Right renal cortex interstitium (tissue), 3 donors: ENCODE results near the gene TTL. TPM values are rescaled to one million over a fixed set of nuclear protein-coding genes. Genes with fewer than 3 reads are reported as not detected.
"Not testable (repeated sequence)": the region's sequence is repeated elsewhere in the genome, so short reads cannot be mapped to it uniquely, and the experiment has no call there.

ENCODE experiments used
- DNase-seq, 3 donors: peaks; one replicate each; pipeline ENCODE4 v3.0.0-alpha.2; 2013; ENCODE audit warnings: low read depth in 3 of 3, low spot score in 2 of 3
- polyA plus RNA-seq, 3 donors: library from polyadenylated mRNA; unstranded; fragments of 120-200 nt; gene quantifications; one replicate each; pipeline ENCODE4 v1.2.1, GENCODE V29; 2013; ENCODE audit not compliant: insufficient read length in 3 of 3

The TTL gene
- polyA plus RNA-seq, 3 donors = 34.7 to 37.3 (median 36.0) TPM

DNA sequence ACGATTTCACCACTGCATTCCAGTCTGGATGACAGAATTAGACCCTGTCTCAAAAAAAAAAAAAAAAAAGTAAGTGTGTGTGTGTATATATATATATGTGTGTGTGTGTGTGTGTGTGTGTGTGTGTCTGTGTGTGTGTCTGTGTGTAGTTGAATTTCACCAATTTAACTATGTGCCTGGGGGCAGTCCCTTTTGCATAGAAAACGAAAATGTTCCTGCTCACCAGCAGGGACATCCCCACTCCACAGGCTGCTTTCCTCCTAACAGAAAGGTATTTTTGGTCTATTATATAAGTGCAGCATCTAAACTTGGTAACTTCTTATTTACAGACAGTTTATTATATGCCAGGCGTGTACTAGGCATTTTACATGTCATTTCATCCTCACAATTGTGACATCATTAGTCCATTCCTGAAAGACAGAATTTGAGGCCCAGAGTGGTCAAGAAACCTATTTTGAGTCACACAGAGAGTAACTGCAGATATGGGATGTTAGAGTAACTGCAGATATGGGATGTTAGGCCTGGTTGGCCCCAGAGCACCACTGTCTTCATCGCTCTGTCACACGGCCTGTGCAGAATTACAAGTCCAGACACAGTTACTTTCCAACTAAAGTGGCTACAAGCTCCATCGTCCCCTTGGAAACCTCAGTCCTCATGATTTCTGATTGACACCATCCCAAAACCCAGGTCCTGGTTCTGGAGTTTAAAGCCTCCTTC lies 9.3 kb upstream of the TTL start:
- DNase-seq = no peak

DNA sequence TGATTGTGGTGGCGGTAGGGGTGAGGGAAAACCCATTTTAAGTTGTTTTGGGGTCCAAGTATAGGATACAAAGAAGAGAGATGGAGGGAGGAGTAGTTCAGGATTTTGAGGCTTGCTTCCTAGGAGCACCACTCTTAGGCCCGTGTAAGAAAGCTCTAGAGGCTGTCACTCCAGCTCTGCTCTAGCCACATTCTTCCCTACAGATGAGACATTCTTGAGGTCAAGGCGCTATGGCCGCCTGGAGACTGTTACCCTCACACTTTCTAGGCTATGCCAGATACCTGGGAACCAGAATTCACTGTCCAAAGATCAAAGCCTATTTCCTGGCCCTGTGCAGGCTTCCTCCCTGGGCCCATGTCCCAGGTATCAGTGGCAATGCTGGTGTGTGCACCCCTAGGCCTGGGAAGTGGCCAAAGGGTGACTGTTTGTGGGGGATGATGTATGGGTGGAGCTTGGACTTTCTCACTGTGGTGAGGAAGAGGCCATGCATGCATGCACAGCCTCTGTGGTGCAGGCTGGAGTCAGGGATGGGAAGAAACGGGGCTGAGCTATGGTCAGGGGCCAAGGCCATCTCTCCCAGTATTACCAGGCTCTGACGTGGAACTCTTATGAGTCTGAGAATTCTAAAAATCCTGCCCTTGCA lies 7.0 kb upstream of the TTL start:
- no peak for DNase-seq

DNA sequence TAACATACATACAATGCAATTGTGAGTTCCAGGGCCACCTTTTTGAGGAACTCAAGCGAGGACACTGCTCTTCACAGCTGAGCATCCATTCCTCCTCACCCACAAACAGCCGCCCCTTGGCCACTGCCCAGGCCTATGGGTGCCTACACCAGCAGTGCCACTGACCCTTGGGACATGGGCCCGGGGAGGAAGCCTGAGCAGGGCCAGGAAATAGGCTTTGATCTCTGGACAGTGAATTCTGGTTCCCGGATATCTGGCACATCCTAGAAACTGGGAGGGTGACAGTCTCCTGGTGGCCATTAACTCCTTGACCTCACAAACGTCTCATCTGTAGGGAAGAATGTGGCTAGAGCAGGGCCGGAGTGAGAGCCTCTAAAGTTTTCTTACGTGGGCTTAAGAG lies 5.5 kb upstream of the TTL start:
- no peak for DNase-seq

DNA sequence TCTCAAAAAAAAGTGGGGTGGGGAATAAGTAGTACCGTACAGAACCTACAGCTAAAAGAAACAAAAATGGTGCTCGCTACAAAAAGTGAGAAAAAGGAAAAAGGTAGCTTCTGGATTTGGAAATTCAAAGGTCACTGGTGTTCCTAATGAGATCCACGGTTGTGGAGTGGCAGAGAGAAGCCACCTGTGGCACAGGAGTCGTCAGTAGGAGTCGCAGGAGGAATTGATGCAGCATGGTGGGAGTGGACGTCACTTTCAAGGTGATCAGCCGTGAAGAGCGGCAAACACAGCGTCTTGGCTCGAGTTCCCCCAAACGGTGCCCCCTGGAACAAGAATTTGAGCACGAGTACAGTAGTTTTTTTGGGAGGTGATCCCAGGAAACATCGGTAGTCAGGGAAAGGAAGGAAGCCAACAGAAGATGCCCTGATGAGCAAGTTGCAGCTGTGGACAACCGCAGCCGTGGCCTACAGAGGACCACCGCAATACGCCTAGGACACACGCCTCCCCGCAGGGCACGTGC lies 1.4 kb upstream of the TTL start:
- peak in 1 of 3 donors; percentile 9 for DNase-seq

DNA sequence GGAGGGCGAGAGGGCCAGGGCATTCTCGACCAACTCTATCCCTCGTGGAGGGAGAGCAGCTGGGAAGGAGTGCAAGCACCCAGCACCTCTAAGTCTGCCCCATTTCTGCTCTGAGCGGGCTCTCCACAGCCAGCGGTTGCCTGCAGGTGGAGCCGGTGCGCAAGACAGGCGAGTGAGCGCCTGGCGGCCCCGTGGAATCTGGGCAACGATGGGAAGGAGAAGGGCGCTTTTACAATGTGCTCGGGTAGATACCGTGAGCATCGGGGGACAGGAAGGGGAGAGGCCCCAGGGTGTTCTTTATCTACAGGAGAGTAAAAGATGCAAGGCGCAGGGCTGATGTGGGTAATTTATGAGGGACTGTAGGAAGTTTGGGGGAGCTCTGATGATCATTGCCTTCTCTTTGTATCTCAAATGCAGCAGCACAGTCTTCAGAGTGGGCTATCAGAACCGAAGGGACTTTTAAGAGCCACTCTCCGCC lies 867 bp upstream of the TTL start:
- DNase-seq = peak in 2 of 3 donors; percentile 62 to 70

DNA sequence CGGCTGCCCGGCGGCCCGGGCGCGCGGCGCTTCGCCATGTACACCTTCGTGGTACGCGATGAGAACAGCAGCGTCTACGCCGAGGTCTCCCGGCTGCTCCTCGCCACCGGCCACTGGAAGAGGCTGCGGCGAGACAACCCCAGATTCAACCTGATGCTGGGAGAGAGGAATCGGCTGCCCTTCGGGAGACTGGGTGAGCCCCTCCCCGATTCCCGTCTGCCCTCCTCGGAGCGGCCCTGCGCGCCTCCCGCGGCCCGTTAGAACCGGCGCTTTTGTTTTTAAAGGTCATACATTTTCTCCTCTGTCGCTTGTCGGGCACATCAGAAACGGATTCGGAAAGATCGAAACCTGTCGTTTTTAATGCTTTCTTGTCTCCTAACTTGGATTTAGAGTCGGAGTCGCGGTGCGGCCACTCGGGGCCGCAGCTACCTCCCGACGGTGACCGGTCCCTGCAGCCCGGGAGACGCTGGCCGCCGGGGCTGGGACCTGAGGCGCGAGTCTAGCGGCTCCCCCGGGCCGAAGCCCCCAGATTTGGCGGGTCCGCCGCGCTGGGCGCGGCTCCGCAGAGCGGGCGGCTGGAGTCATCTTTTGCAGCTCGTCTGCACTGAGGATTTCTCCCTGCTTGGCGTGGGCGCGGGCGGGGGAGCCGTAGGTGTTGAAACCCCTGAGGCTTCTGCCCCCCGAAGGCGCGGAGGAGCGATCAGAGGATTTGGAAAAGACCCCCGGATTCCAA lies 519 bp downstream of the TTL start:
- DNase-seq = peak in 1 of 3 donors; percentile 13

DNA sequence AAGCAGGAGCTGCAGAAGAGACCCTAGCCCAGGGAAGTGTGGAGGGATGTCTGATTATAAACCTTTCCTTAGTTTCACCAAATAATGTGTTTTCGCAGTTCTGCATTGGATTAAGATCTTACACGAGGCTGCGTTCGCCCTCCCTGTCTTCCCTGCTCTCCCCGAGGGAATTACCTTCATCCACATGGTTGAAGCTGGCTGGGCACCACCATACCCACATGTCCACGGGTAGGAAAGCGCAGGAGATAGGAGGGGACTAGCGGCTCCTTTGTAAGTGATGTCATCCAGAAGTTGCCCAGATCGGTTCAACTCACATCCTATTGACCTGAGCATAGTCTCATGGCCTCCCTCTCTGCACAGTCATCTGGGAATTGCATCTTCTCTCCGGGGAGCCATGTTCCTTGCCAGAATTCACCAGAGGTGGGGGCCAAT lies 1.1 kb downstream of the TTL start:
- DNase-seq = peak in 1 of 3 donors; percentile 32

DNA sequence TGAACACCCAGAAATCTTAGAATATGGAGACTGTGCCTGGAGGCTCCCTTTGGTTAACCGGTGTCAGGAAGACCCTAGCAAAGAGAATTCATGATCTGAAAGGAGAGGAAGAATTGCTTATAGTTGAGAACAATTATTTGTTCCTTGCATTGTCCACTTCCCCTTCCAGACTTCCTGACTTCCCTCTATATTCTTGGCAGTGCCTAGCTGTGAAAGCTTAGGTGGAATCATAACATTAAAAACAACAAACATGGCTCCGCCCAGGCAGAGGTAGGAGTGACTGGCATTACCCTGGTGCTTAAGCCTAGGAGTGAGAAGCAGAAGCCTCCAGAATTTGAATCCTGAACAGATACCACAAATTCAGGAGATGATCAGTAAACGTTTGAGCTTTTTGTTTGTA lies 1.9 kb downstream of the TTL start:
- no peak for DNase-seq

DNA sequence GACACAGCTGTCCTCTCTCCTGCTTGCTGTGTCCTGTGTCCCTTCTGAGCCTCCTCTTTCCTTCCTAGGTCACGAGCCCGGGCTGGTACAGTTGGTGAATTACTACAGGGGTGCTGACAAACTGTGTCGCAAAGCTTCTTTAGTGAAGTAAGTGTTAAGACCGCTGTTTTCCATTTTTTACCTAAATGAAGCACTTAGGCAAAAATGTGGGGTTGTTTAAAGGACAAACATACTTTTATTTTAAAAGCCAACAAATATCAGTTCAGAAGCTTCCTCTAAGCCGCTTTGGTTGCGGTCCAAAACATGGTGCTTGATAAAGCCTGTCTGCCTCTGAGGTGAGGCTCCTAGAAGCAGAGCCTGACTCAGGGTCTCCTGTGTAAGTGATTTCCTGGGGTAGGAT lies 3.9 kb downstream of the TTL start:
- DNase-seq = no peak

DNA sequence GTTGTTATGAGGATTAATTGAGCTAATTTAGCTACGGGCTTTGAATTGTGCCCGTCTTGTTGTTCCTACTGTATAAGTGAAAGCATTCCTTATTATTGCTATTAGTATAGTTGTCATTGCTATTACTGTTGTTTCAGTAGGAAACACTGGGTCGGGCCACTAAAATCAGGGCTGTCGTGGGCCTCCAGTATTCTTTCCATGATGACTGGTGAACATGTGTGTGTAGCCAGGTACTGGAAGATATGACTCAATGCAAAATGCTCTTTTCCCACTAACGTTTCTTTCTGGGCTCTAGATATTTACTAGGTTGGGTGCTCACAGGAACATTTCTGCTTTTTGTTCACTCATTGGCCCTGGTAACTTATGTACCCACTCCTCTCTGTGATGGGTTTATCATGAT lies 4.9 kb downstream of the TTL start:
- DNase-seq = no peak

DNA sequence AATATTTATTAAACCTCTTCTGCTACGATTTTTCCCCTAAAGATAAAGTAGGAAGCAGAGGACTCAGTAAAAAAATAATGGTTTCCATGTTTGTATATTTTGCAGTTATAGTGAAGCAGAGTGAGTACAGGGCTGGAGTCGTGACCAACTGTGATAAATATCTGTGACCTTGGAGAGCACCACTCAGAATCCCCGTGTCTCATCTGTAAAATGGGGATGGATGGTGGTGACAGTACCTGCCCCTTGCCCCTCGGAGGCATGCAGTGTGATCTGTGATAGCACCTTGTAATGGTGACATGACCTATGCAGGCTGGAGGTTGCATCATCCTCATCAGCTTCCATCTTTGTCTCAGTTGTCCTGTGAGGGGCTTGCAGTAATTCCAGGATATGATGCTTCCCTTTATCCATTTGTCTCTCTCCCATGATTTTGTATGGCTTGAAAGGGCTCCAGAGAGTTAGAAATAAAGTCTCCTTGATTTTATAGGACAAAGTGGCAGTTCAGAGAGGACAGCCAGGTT lies 5.5 kb downstream of the TTL start:
- no peak for DNase-seq

DNA sequence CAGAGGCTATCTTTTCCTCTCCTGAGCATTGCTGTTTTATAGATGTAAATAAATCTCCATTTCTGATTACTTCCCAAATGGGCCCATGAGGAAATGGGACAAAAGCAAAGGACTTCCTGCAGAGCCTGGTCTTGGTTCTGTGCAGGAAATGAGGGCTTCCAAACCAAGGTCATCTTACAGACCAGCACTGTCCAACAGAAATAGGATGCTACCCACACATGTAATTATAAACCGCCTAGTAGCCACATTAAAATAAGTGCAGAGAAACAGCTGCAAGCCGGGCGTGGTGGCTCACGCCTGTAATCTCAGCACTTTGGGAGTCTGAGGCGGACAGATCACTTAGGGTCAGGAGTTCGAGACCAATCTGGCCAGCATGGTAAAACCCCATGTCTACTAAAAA lies 6.2 kb downstream of the TTL start:
- DNase-seq = no peak

DNA sequence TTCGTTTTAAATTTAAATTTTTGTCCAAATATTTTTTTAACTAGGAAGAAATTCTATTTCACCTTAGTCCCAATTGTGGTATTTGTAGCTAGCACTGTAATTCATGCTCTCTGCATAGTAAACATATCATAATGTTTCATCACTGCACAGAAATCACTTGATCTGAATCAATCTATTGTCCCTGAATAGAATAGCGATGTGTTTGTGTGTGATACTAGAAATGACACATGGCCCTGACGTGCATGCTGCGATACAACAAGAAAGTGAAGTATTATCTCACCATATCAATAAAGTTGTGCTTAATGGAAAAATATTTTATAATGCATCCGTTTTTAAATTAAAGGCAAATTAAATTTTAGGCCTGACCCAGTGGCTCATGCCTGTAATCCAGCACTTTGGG lies 10.0 kb downstream of the TTL start:
- DNase-seq = no peak

DNA sequence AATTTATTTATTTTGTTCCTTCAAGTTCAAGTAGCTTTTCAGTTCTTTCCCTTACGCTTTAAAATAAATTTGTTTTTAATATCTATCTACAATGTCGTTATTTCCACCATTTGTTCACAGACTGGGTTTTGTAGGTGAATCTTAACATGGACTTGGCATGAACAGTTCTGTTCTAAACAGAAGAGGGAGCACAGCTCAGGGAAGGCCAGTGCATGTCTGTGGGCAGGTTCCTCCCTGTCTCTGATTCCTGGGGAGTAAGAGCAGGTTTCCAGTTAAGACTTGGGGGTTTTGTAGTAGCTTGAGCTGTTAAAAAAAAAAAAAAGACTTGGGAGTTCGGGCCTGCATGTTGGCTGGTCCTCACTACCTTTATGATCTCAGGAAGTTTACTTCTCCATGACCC lies 11.1 kb downstream of the TTL start:
- no peak for DNase-seq

DNA sequence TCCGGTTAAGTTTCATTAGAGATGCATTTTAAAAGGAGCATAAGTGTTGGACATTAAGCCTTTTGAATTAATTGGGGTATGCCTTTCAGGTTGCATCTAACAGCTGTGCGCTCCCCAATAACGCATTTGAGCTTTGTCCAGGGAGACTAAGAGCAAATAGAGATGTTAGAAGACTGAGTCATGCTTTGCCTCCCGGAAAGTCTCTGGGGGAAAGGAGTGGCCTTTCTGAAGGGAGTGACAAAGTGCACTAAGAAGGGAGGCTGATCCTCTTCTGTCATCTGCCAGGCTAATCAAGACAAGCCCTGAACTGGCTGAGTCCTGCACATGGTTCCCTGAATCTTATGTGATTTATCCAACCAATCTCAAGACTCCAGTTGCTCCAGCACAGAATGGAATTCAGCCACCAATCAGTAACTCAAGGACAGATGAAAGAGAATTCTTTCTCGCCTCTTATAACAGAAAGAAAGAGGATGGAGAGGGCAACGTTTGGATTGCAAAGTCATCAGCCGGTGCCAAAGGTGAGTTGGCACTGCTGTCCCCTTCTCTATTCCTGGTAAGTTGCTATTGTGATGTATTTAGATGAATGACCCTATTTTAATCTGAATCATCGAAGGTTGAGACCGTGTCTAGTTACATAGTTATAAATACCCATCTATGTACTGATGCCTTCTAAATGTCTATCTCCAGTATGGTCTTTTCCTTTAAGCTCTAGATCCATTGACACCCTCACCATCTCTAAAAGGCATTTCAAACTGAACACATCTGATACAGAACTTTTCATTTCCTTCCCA lies 12.1 kb downstream of the TTL start:
- DNase-seq = no peak

DNA sequence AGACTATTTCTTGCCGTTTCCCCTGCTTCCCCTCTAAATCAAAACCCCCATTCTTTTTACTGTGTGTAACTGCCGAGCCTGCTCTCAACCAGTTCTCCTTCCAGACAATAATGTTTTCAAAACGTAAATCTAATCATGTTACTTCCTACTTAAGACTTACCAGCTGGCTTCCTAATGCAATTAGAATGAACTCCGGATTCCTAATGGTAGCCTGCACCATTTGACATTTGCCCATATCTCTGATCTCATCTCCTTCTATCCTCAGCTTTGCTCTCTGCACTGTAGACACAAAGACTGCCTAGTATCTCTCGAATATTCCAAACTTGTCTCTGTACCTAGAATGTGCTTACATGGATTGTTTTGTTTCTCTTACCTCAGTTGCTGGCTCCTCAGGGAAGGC lies 12.9 kb downstream of the TTL start:
- DNase-seq = no peak

DNA sequence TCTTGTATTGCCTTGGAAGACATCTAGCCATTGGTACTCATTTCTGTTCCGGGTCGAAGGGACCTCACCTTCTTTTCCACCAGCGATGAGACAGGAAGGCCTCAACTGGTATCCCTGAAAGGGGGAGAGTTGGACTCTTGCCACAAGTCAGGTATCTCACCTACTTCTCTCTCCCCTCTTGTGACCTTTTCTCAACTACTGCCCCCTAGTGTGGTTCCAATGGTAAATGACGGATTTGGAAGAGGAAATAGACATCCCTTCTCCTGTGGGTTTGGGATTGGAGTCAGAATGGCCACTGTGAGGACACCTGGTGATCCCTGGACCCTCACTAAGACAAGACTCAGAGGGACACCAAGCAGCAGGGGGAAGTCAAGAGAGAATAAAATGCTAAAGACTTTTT lies 13.9 kb downstream of the TTL start:
- not testable (repeated sequence) for DNase-seq

DNA sequence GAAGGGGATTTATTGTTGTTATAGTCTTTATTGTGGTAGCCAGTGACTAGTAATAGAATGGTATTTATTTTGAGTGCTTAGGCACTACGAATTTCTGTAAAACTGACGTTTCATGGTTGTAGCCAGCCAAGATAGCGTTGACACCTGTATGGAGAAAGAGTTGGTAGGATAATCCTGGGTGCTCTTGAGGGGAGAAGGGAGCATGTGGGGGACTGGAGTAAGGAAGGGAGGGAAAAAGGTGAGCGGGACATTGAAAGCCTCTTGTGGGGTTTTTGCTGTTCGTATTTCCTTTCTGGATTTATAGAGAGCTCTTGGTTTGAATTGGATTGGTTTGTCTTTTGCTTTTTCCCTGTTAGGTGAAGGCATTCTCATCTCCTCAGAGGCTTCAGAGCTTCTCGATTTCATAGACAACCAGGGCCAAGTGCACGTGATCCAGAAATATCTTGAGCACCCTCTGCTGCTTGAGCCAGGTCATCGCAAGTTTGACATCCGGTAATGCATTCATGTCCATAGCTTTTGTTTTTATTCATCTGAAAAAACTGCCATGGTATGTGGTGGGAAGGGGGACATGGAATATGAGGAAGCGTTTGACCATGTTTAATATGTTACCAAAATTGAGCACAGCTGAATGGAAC lies 19.0 kb downstream of the TTL start:
- not testable (repeated sequence) for DNase-seq

DNA sequence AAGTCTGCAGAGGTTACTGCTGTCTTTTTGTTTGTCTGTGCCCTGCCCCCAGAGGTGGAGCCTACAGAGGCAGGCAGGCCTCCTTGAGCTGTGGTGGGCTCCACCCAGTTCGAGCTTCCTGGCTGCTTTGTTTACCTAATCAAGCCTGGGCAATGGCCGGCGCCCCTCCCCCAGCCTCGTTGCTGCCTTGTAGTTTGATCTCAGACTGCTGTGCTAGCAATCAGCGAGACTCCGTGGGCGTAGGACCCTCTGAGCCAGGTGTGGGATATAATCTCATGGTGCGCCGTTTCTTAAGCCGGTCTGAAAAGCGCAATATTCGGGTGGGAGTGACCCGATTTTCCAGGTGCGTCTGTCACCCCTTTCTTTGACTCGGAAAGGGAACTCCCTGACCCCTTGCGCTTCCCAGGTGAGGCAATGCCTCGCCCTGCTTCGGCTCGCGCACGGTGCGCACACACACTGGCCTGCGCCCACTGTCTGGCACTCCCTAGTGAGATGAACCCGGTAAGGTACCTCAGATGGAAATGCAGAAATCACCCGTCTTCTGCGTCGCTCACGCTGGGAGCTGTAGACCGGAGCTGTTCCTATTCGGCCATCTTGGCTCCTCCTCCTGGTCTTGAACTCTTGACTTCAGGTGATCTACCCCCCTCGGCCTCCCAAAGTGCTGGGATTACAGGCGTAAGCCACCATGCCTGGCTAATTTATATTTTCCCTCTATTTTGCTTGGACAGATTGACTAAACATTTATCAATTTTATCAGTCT lies 27.5 kb downstream of the TTL start:
- DNase-seq = not testable (repeated sequence)
